HG03066 (cell line): Measurements from ENCODE around the gene NCAN.
"Not testable (repeated sequence)": the region's sequence is repeated elsewhere in the genome, so short reads cannot be mapped to it uniquely, and the experiment has no call there.

ENCODE experiments used
- ATAC-seq: cut with Tn5 transposase; IDR thresholded peaks from one replicate; pipeline ENCODE4 v1.9.1; 2021; ENCODE audit warnings: low read depth; ENCODE audit not compliant: unreplicated experiment

NCAN gene

DNA sequence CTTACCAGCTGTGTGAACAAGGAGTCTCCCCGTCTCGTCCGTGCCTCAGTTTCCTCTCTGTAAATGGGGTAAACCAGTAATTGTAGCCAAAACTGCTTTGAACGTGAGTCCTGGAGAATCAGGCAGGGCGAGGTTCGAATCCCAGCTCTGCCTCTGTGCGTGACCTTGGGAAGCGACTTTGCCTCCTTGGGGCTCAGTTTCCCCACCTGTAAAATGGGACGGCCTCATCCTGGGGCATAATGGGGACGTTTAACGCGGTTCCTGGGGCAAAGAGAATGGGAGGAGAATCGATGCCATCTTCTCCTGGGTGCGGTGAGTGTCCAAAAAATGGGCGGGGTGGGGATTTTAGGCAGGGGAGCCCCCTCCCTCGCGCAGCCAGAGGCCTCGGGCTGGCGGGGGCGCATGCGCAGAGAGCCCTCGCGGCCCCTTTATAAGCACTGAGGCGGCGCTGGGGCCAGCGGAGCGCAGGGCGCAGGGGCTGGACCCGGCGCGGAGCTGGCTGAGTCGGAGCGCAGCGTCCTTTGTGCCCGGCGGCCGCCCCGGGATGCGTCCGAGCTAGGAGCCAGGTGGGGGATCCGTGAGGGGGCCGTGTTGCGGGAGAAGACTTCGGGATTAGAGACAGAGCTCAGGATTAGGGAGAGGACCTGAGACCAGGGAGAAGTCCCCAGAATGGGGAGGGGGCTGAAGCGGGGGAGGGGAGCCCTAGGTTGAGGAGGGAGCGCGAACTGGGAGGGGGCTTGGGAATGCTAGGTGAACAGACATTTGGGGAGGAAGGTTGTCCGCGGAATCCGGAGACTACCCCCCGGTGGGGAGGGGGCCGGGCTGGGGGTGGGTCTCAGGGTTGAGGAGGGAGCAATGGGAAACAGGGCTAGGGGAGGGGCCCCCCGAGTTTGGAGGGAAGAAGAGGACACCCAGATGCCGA, at the start of gene NCAN:
Gene NCAN, plus strand, starts transcription at position 460 of the 922 bp plus-strand sequence. CDS start 4,996 bp downstream, outside the sequence.
- no peak for ATAC-seq

DNA sequence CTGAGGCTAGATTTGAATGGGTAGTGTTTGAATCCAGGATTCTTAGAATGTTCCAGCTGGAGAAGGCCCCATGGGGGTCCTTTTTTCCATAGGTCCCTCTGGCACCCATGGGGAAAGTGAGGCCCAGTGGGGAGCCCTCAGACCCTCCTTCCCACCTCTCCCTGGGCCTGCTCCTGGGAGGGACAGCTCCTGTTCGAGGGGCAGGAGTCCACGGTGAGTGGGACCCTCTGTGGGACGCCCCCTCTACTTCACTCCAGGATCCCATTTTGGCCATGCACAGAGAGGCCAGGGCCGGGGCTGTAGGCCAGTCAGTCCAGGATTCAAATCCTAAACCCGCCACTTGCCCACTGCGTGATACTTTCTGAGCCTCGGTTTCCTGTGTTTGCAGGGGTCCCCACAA, 49.3 kb upstream of the NCAN start:
- ATAC-seq = no peak

- ATAC-seq = no peak
Measured at GRCh38 chr19:19165396-19165795, 46.4 kb upstream of the NCAN start.

DNA sequence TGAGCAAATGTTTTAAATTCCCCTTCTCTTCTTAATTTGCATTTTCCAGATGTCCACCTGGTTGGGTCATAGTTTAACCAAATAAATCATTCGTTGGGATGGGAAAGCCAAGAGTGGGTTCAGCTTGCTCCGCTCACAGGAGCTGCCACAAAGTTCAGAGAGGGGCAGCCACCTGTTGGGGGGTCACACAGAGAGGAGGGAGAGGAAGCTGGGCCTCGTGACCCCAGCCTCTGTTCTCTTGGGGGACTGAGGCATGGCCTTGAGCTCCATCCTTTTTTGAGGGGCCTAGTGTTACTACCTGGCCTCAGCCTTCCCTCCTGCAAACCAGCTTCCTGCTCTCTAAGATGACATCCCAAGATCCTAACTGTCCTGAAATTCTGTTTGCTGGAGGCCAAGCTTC, 44.1 kb upstream of the NCAN start:
- no peak for ATAC-seq

DNA sequence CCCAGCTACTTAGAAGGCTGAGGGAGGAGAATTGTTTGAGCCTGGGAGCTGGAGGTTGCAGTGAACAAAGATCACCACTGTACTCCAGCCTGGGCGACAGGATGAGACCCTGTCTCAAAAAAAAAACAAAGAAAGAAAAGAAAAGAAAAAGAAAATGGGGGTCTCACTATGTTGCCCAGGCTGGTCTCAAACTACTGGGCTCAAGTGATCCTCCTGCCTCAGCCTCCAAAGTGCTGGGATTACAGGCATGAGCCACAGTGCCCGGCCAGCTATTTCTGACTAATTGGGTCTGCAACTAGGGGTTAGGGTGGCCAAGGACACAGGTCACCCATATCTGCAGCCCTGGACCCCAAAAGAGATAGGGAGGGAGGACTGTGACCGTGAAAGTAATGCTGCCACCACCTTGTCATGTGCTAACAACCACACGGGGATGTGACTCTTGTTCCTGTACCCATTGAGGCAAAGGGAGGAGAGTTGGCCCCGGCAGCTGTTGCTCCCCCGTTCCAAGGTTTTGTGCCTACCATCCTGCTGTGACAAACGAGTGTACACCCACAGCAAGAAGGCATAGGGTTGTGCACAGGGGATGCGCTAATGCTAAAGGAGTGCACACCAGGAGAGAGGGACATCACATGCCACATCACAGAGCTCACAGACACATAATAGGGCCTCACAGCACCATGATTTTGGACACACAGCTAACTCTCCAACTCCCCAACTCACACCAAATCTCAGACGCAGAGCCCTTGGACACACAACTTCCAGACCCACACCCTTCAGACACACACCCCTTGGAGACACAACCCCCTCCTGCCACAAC, 42.3 kb upstream of the NCAN start:
- ATAC-seq = peak; percentile 10

GRCh38 chr19:19170053-19170872, 41.5 kb upstream of the NCAN start, which contains the start of gene MEF2B:
Gene MEF2B, minus strand, starts transcription at chr19:19170263. Its CDS starts 19,528 bp downstream, at chr19:19150735.
- ATAC-seq = peak; percentile 77

DNA sequence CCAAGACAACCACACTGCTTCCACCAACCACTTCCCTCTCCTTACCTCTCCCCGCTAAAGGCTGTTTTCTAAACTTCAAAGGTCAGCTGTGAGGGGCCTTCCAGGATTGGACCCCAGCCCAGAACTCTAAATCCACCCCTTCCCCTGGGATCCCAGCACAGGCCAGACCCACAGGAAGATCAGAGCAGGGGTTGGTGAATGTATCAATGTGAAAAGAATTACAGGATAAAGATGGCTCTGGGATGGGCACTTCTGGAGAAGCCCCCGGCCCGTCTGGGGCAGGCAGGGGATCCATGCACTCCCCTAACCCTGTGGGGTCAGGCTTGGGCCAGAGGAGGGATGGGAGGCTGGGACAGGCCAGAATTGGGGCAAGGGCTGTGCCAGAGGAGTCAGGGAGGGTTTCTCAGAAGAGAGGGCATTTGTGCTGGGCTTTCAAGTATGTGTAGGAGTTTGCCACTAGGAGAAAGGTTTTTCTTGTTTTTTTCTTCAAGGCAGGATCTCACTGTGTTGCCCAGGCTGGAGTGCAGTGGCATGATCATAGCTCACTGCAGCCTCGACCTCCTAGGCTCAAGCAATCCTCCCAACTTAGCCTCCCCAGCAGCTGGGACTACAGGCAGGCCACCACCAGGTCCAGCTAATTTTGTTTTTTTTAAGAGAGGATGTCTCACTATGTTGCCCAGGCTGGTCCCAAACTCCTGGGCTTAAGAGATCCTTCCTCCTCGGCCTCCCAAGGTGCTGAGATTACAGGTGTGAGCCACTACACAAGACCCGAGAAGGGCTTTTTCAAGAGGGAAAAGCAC, 40.7 kb upstream of the NCAN start:
- no peak for ATAC-seq

DNA sequence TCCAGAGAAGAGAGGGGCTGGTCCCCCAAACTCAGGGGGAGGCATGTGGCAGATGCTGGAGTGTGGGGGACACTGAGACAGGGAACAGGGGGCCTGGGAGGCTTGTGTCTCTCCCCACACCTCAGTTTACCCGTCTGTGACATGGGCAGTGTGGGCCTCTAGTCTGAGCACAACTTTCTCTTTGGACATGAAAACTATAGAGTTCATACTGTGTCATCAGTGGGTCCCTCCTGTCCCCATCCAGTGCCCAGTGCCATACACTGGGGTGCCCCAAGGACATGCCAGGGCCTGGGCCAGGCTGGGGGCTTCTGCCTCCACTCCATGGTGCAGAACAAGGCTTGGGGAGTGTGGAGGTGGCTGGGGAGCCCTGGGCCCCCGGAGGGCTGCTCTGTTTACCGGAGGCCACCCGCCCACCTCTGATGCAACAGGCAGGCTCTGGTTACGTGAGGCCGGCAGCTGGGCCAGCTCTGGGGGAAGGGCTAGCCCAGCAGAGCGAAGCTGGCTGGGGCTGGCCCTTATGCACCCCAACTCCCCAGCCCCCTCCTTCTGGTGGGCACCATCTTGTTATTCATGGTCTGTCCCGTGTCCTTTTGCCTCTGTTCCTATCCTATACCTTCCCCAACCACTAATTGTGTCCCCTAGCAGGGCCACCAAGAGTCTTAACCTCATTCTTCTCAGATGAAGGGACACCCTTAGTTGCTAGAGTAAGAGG, 39.8 kb upstream of the NCAN start:
- no peak for ATAC-seq

GRCh38 chr19:19173243-19173642, 38.5 kb upstream of the NCAN start:
- not testable (repeated sequence) for ATAC-seq

DNA sequence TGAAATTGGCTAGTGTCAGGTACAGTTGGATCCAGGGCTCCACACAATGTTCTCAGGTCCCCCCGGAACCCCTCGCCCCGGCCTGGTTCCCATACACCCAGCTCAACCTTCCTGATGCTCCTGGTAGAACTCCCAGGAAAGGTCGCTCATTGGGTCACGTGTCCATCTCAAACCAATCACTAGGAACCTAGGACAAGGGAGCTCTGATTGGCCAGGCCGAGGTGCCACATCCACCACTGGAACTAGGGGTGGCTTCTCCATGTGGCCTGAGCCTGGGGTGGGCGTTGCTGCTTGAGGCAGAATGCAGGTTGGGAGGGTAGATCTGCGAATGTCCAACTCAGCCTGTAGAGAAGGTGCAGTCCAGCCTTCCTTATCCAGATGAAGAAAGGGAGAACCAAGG, 34.8 kb upstream of the NCAN start:
- ATAC-seq = no peak

- ATAC-seq = no peak
Measured at GRCh38 chr19:19179548-19180441, 32.0 kb upstream of the NCAN start.

GRCh38 chr19:19181488-19181998, 30.2 kb upstream of the NCAN start:
- no peak for ATAC-seq

DNA sequence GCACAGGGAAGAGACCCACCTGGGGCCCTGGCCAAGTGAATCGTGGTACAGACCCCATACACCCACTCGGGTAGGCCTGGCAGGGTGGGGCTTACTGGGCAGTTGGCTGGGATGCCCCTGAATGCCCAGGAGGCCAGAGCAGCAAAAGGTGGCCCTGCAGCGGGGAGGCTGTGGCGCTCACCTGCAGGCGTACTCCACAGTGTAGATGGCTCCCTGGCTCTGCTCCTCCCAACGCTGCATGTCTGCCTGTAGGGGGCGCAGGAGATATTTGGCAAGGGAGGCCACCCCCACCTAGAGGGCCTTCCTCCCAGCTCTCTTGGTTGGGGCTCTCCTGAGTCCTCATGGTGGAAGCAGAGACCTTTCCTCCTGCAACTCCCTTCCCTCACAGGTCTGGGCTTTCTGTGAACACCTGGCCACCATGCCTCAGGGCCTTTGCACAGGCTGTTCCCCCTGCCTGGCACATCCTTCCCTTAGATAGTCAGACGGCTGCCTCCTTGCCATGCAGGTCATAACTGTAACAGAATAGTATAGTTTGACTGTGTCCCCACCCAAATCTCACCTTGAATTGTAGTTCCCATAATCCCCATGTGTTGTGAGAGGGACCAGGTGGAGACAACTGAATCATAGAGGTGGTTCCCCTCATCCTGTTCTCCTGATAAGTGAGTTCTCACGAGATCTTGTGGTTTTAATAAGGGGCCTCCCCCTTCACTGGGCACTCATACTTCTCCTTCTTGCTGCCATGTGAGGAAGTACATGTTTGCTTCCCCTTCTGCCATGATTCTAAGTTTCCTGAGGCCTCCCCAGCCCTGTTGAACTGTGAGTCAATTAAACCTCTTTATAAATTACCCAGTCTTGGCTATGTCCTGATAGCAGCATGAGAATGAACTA, 25.7 kb upstream of the NCAN start:
- no peak for ATAC-seq

- no peak for ATAC-seq
Measured at GRCh38 chr19:19186742-19187141, 25.0 kb upstream of the NCAN start.

GRCh38 chr19:19191768-19192077, 20.0 kb upstream of the NCAN start:
- ATAC-seq = no peak

- peak; percentile 83 for ATAC-seq
Measured at GRCh38 chr19:19192078-19192882, 19.5 kb upstream of the NCAN start, which contains the start of the genes BORCS8 and RFXANK. Gene BORCS8, minus strand, starts transcription at chr19:19192152. Its CDS starts 35 bp downstream, at chr19:19192117. Gene RFXANK, plus strand, starts transcription at chr19:19192258. Its CDS starts 1,689 bp downstream, at chr19:19193947.
